ACC112 (cell line): ENCODE results near the gene CNGA2.

Experiments
- H2AFZ ChIP-seq: fragments of 200-600 bp; sonication (generic); one replicate; pipeline ENCODE4 v1.6.0; 2017; ENCODE audit warnings: antibody characterized with exemption, low read length; ENCODE audit not compliant: unreplicated experiment
- H3K27ac ChIP-seq: fragments of 200-600 bp; sonication (generic); 2 replicates; pipeline ENCODE4 v1.5.1; 2014; ENCODE audit warnings: low read depth, mild to moderate bottlenecking, antibody characterized with exemption, low read length, moderate library complexity
- H3K27me3 ChIP-seq: fragments of 200-600 bp; sonication (generic); 2 replicates; pipeline ENCODE4 v1.6.1; 2014; ENCODE audit warnings: mild to moderate bottlenecking, antibody characterized with exemption, low read length, moderate library complexity, mixed read lengths; ENCODE audit not compliant: insufficient read depth
- H3K36me3 ChIP-seq: fragments of 200-600 bp; sonication (generic); 2 replicates; pipeline ENCODE4 v1.6.1; 2016; ENCODE audit warnings: mild to moderate bottlenecking, antibody characterized with exemption, low read length, moderate library complexity, mixed read lengths; ENCODE audit not compliant: insufficient read depth
- H3K4me1 ChIP-seq: fragments of 200-600 bp; sonication (generic); one replicate; pipeline ENCODE4 v1.6.1; 2016; ENCODE audit warnings: low read length, mixed read lengths; ENCODE audit not compliant: insufficient read depth, unreplicated experiment, control insufficient read depth
- H3K4me3 ChIP-seq: fragments of 200-600 bp; sonication (generic); 2 replicates; pipeline ENCODE4 v1.5.1; 2014; ENCODE audit warnings: mild to moderate bottlenecking, low read depth, low read length
- H3K79me2 ChIP-seq: fragments of 200-600 bp; sonication (generic); one replicate; pipeline ENCODE4 v1.6.0; 2016; ENCODE audit warnings: low read length; ENCODE audit not compliant: control insufficient read depth, unreplicated experiment, insufficient read depth

The CNGA2 gene

DNA sequence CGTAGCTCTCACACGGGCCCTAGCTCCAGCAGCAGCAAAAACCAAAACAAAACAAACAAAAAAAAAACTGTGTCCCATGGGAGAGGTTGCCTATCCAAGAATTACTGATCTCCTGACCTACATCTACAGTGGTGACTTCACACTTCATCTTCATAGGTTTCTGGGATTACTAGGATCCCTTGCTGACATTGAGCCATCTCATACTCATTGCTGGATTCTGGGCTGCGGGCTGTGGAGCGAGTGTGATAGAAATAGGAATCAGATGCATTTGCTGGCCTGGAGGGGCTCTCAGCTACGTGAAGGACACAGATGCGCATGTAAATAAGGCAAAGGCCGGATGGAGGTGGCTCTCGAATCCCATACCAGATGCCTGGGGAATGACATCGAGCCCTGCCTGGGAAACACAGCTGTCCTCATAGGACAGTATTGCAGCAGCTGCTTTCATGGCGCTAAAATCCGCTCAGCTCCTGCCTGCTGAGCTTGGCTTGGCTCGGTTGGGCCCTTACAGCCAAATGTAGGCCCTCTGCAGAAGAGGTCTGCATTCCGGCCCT, 41.7 kb downstream of the CNGA2 start:
- H3K27me3 ChIP-seq = 0 out of 2 replicates have a peak, but pooled peaks cover 3% of the 10 kb centered on the region
- H2AFZ ChIP-seq = no peak overlapping the region
- H3K27ac ChIP-seq = no peak overlapping the region
- no peaks in the 10 kb centered on the region for H3K79me2 ChIP-seq
- H3K4me3 ChIP-seq = no peak overlapping the region
- no peaks in the 10 kb centered on the region for H3K4me1 ChIP-seq
- no peaks in the 10 kb centered on the region for H3K36me3 ChIP-seq

DNA sequence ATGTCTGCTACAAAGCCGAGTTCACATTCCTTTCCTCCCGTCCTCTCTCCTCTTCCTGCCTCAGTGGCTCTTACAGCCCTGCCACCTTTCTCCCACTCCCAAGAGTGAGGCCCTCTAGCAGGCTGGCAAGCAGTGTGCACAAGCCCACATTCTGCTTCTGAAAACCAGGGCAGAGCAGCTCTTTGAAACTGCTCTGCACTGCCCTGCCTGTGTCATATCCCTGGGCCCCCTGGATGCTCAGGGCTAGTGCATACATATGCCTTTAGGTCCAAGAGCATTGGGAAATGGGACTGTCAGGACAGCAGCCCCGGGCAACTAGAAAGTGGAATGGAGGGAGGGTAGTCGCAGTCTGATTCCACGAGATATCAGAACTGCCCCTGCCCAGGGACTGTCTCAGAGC, 42.4 kb downstream of the CNGA2 start:
- no peaks in the 10 kb centered on the region for H3K4me1 ChIP-seq
- H2AFZ ChIP-seq = no peak overlapping the region
- H3K27me3 ChIP-seq = 0 out of 2 replicates have a peak, but pooled peaks cover 3% of the 10 kb centered on the region
- no peaks in the 10 kb centered on the region for H3K79me2 ChIP-seq
- no peak overlapping the region for H3K4me3 ChIP-seq
- H3K27ac ChIP-seq = no peak overlapping the region
- H3K36me3 ChIP-seq = no peaks in the 10 kb centered on the region

DNA sequence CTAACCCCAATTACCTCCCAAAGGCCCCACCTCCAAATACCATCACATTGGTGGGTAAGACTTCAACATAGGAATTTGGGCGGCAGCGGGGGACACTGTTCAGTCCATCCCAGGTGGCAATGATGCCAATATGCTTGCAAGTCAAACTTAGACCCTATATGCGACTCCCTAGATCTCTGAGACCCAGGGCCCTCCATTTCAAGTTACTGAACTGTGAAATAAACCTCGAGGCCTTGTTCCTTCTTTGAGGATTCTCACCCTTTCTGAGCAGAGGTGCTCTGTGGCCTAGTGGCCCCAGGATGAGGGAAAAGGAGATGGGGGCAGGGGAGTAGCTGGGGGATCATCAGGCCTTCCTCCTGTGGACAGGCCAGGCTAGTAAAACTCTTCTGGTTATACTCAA, 44.7 kb downstream of the CNGA2 start:
- no peaks in the 10 kb centered on the region for H3K79me2 ChIP-seq
- H2AFZ ChIP-seq = no peak overlapping the region
- H3K4me3 ChIP-seq = no peak overlapping the region
- H3K36me3 ChIP-seq = no peaks in the 10 kb centered on the region
- no peaks in the 10 kb centered on the region for H3K4me1 ChIP-seq
- 0 out of 2 replicates have a peak, but pooled peaks cover 3% of the 10 kb centered on the region for H3K27me3 ChIP-seq
- H3K27ac ChIP-seq = no peak overlapping the region

DNA sequence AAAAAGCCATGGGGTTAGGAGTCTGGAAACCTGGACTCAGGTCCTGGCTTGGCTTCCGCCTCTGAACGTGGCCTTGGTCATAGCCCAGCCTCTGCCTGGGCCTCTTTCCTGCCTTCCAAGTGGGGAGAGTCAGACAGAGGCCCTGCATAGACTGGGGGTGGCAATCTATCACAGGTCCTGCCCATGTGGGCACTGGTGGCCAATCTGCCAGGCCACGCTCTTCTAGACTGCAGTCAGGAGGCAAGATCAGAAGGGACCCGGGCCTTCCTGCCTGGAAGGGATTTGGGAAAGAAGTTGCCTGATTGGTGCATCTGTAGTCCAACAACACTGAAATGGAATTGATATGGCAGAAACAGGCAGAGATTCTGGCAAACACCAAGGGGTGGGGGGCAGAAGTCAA, 46.1 kb downstream of the CNGA2 start:
- Histone ChIP-seq H3K4me3 (no peak overlapping the region), H3K4me1 (no peaks in the 10 kb centered on the region), H3K36me3 (no peaks in the 10 kb centered on the region), H3K27ac (no peak overlapping the region), H3K79me2 (no peaks in the 10 kb centered on the region), H2AFZ (no peak overlapping the region), H3K27me3 (0 out of 2 replicates have a peak, but pooled peaks cover 7% of the 10 kb centered on the region)

DNA sequence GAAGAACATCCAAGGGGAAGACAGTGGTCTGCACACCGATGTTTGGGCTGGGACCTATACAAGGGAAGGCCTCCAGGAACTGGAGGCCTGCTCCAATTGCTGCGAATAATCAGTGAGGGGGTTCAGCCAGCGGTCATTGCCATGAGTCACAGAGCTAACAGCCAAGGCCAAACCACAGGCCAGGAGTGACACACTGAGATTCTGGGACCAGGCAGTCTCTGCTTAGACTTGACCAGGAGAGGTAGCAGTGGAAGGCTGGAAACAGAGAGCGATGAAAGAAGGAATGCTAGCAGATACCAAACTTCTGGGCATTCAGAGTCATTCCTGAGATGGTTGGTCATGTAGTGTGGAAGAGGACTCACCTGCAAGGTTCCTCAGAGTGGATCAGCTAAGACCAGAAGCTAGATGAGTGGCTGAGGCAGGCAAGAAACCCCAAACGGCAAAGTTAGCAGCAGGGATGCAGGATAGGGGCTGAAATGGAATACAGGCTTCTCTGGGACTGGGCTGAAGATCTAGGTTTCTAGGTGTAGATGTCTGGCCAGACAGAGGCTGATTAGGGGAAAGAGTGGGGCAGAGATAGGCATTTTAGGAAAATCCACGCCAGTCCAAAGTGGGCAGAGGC, 54.7 kb downstream of the CNGA2 start:
- no peak overlapping the region for H2AFZ ChIP-seq
- peaks cover 23% of the 10 kb centered on the region for H3K27me3 ChIP-seq
- peaks cover 11% of the 10 kb centered on the region for H3K4me1 ChIP-seq
- H3K27ac ChIP-seq = no peak overlapping the region
- no peaks in the 10 kb centered on the region for H3K79me2 ChIP-seq
- H3K4me3 ChIP-seq = no peak overlapping the region
- no peaks in the 10 kb centered on the region for H3K36me3 ChIP-seq

DNA sequence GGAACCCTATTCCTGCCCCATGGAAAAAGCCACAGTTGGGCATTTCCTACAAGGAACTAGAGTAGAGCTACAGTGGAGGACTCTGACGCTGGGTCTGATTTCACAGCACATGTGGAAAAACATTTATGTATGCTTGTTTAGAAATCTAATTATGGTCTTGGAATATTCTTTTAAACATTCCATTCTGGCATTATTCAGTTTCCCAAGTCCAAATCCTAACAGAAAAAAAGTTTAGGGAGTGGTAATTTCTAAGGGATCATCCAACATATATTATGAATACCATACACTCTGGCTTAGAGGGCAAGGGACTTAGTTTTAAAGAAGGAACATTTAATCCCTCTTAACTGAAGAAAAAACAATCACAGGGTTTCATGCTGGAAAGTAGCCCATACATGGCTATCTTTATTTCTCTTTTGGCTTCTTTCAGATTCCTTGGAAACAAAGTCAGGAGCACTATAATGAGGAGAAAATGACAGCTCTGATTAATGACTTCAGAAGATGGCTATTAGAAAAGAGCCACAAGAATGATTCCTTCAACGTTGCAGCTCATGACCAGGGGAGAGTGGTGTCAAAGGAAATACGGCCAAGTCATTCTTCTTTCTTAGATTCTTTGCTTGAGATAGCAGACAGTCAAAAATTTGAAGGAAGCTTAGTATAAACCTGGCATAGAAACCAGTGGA, 56.1 kb downstream of the CNGA2 start:
- H2AFZ ChIP-seq = no peak overlapping the region
- peaks cover 11% of the 10 kb centered on the region for H3K4me1 ChIP-seq
- no peak overlapping the region for H3K4me3 ChIP-seq
- peaks cover 16% of the 10 kb centered on the region for H3K27me3 ChIP-seq
- no peak overlapping the region for H3K27ac ChIP-seq
- H3K79me2 ChIP-seq = no peaks in the 10 kb centered on the region
- H3K36me3 ChIP-seq = no peaks in the 10 kb centered on the region

DNA sequence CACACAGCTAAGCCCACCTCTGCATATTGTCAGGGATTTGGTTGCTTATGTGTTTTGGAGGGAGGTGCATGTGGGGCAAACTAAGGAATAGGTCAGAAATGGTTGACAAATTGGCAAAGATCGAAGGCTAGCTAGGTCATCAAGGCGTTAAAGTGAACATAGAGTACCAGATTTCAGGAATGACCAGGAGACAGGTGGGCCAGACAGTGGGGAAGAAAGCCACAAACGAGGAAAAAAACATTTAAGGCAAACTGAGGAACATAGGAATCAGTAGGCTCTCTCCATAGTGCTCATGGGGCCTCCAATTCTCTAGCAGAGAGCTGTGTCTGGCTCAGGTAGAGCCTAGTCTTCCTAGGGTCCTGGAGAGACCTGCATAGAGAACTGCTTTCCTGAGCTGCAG, 57.4 kb downstream of the CNGA2 start:
- no peaks in the 10 kb centered on the region for H3K36me3 ChIP-seq
- H3K27me3 ChIP-seq = peaks cover 16% of the 10 kb centered on the region
- no peaks in the 10 kb centered on the region for H3K79me2 ChIP-seq
- H3K4me1 ChIP-seq = peaks cover 11% of the 10 kb centered on the region
- H3K27ac ChIP-seq = no peak overlapping the region
- H2AFZ ChIP-seq = no peak overlapping the region
- no peak overlapping the region for H3K4me3 ChIP-seq

DNA sequence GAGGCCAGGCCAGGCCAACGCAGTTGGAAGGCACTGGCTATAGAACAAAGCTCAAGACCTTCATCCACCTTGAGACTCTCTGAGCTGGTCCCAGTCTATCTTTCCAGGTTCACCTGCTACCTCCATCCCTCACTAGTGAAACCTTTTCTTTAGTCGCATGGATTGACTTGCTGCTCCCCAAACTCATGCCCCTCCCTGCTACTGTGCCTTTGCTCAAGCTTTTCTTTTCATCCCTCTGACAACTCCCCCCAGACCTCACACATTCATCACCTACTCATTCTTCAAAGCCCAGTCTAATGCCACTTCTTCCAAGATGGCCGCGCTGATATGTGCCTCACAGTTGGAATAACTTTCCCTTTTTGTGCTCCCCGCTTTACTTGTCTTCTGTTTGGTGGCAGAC, 58.0 kb downstream of the CNGA2 start:
- H3K36me3 ChIP-seq = no peaks in the 10 kb centered on the region
- no peak overlapping the region for H2AFZ ChIP-seq
- H3K27me3 ChIP-seq = peaks cover 16% of the 10 kb centered on the region

DNA sequence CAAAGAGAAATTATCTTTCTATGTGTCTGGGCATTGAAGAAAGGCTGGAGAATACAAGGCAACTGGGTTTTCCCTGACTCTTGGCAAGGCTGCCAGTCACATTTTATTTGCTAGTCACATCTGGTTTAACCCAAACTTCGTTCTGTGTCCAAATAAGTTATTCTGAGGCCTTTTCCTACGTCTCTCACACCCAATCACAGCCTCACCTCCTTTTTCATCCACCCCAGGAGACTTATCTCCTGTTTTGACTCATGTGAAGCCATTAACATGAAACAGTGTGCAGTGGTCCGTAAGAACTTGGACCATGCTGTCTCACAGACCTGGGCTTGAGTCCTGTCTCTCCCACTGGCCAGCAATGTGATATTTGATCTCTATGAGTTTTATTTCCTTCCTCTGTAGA, 59.3 kb downstream of the CNGA2 start:
- Histone ChIP-seq H3K27ac (no peak overlapping the region), H3K79me2 (no peaks in the 10 kb centered on the region), H3K36me3 (no peaks in the 10 kb centered on the region), H3K4me3 (no peak overlapping the region), H3K4me1 (peaks cover 9% of the 10 kb centered on the region), H3K27me3 (peaks cover 16% of the 10 kb centered on the region), H2AFZ (no peak overlapping the region)

More for the DNA sequence above, 58.0 kb downstream of the CNGA2 start:
- Histone ChIP-seq H3K4me1 (peaks cover 11% of the 10 kb centered on the region), H3K79me2 (no peaks in the 10 kb centered on the region), H3K4me3 (no peak overlapping the region), H3K27ac (no peak overlapping the region)
